GM08714 (cell line): ENCODE results near the gene RASAL1.

ENCODE experiments used
- H3K4me3 ChIP-seq: fragments of 200-500 bp; sonication (Bioruptor generic); 2 replicates; pipeline ENCODE4 v1.5.1; 2014; ENCODE audit warnings: mild to moderate bottlenecking, low read length, inconsistent platforms
- ZNF274 ChIP-seq: IDR thresholded peaks from 2 replicates; pipeline ENCODE4 v1.6.1; 2012; ENCODE audit warnings: mild to moderate bottlenecking, low read depth, low read length

Gene RASAL1

DNA sequence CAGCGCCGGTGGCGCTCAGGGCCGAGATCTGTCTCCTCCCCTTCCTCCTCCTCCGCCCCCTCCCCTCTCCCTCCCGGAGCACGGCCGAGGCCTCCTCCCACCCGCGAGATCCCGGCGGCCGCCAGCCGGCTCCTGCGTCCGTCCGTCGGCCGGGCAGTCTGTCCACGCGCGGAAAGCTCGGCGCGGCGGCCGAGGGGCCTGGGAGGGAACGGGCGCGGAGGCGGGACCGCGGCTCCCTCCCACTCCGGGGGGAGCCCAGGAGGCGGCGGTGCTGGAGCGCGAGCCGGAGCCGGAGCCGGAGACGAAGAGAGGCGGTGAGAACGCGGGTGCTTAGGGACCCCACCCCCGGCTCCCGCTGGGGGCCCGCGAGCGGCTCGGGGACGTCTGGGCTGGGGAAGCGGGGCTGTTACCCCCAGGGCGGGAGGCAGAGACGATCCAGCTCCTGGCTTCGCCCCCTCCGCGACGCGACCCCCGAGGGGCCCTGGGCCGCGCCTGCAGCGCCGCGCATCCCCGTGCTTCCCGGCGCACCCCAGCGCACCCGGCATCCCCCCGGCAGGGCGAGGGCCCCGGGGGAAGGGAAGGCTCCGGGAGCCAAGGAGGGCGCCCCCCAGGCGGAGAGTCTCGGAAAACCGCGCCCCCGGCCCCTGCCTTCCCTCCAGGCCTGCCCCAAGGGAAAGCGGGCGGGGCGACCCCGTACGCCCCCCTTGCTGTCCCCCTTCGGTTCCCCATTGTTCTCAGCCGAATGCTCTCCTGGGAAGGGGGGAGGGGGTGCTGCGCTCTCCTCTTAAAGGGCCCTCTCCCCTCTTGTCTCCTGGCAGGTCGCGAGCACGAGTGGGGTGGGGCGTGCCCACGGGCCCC, 78.7 kb downstream of the RASAL1 start, which contains the start of gene DTX1:
DTX1 (plus strand) TSS at position 100 of the 858 bp plus-strand sequence. CDS start 1,463 bp downstream, outside the sequence.
- TF ChIP-seq ZNF274 = no peak
- H3K4me3 ChIP-seq = peak within 1 kb of the TSS; percentile 45; the same call in 1 of the 2 replicates

DNA sequence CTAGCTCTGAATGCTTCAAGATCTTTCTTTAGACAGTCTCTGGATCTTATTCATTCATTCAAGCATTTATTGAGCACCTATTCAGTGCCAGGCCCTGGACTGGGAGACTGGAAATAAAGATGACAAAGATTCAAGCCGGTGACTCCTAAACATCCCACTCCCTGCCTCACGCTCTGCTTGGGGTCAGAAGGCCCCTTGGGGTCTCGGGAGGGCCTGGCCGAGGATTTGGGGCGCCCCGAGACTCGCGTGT, 79.3 kb downstream of the RASAL1 start:
- no peak overlapping the region; the same call in 1 of the 2 replicates for H3K4me3 ChIP-seq

DNA sequence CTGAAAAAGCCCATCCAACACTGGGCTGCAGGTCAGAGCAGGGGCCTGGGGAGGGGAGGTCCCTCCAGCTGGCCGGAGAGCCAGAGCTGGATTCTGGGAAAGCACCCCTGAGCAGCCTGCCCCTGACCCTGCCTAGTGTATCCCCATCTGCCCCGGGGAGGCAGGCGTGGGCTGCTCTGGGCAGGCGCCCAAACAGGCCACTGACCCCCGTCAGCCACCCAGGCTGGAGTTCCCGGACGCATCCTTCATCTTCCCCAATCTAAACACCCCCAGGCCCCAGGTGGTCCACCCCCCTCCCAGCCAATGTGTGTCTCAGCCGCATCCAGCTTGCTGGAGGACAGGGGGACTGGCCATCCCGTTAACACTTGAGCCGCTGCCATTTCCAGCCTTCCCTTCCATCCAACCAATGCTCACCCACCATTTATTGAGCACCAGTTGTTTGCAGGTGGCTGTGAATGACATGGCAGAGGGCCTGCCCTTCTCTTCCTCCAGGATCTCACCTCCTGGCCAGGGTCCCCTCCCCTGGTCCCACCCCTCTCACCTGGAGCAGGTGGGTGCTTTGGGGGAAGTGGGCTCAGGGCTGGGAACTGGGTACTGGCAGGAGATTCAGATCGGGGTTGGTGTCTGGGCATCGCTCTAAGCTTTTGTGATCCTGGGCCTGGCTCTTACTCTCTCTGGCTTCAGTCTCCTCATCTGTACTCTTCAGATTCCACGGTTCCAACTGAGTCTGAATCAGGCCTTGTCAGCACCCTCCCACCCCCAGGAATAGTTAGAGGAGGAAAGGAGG, 79.8 kb downstream of the RASAL1 start:
- H3K4me3 ChIP-seq = no peak overlapping the region
- no peak for TF ChIP-seq ZNF274

More for the DNA sequence above, 79.3 kb downstream of the RASAL1 start:
- TF ChIP-seq ZNF274 = no peak

DNA sequence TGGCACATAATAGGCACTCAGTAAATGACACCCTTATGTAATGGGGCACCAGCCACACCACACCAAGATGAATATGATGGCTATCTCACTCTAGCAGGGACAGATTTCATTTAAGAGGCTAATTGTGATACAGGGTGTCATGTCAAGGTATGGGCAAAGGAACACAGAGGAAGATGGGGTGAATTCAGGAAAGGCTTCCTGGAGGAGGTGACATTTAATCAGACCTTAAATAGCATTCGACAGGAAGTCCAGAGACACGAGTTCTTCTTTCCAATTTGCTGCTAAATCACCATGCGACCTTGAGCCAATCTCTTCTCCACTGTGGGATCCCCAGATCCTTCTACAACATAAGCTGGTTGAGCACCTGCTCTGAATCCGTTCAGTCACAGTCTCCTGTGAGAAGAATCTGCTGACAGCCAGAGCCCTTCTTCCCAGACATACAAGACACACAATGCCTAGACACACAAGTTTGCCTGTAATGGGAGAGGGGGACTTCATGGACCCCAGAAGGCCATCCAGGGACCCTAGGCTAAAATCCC, 80.5 kb downstream of the RASAL1 start:
- TF ChIP-seq ZNF274 = no peak
- no peak overlapping the region for H3K4me3 ChIP-seq

DNA sequence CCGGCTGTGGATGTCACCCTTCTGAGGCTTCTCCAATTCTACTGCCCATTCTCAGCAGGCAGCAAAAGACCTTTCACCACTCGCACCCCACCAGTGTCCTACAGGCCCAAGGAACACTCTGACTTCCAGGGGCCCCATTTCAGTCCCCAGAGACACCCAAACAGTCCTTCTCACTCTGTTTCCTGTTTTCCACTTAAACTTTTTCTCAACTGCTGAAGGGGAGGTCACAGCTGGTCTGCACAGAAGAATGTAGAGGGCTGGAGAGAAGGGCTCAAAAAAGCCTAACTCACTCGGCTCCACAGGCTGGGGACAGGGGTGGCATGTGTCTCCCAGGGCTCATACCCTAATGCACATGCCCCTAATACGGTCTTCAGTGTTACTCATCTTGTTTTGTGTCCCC, 83.2 kb downstream of the RASAL1 start:
- no peak overlapping the region for H3K4me3 ChIP-seq
- TF ChIP-seq ZNF274 = no peak

DNA sequence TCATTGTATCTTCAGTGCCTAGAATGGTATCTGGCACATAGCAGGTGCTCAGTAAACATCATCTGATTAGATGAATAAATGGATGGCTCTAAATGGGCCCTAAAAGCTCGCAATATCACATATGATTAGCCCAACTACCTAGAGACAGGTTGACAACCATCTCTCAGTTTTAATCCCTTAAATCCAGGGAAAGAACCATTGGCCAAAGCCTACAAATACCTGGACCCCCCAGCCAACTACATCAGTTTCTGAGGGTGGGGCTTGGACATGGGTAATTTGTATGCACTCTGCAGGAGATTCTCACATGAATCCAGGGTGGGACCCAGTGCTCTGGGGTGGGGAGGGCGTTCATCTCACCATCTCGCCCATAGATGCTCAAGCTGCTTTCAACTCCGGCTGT, 83.8 kb downstream of the RASAL1 start:
- TF ChIP-seq ZNF274 = no peak
- no peak overlapping the region for H3K4me3 ChIP-seq

DNA sequence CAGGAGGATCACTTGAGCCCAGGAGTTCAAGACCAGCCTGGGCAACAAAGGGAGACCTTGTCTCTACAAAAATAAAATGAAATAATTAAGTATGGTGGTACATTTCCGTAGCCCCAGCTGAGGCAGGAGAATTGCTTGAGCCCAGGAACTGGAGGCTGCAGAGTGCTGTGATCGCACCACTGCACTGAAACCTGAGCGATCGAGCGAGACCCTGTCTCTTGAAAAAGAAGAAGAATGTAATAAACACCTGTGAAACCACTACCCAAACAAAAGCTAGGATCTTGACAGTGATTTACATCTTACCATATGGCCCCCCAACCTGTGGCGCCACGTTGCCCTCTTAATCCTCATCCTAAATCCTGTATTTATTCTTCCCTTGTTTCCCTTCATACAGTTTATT, 84.8 kb downstream of the RASAL1 start:
- no peak overlapping the region for H3K4me3 ChIP-seq
- no peak for TF ChIP-seq ZNF274

DNA sequence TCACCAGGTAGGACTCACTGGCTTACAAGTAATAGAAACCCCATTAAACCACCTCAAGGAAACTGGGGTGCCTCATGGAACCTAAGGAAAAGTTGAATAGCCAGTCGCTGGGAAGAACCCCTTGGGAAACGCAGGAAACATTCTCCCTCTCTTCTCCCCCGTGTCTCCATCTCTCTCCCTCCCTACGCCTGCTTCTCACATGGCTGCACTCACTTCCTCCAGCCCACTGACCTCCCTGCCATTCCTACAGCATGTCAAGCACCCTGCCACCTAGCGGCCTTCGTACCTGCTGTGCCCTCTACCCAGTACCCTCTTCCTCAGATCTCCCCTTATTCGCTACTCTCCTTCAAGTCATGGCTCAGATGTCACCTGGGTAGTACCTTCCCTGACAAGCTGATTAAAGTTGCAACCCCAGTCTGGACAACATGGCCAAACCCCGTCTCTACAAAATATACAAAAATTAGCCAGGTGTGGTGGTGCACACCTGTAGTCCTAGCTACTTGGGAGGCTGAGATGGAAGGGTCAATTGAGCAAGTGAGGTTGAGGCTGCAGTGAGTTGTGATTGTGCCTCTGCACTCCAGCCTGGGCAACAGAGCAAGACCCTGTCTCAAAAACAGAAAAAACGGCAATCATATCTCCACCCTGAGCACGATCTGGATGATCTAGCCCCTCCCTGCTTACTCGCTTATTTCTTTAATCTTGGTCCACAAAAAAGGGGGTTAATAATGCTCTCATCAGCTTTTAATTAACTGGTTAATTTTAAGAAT, 85.4 kb downstream of the RASAL1 start:
- H3K4me3 ChIP-seq = no peak overlapping the region
- no peak for TF ChIP-seq ZNF274
